GM12873 (cell line): ENCODE data around the gene STXBP1.
A peak's percentile ranks its signal among the peaks of the same experiment; 100 is the strongest.

Source experiments
- CTCF ChIP-seq: IDR thresholded peaks from 2 replicates; pipeline ENCODE4 v1.5.1; 2012; ENCODE audit warnings: low read depth, mild to moderate bottlenecking, moderate library complexity, low read length, control low read depth; ENCODE audit not compliant: insufficient read depth; ENCODE audit errors: missing control alignments

Gene STXBP1

GRCh38 chr9:127694890-127695720 is 83.0 kb downstream of the STXBP1 start:
- no peak for TF ChIP-seq CTCF

GRCh38 chr9:127697575-127697974 is 85.5 kb downstream of the STXBP1 start:
- TF ChIP-seq CTCF = no peak

GRCh38 chr9:127698386-127698785 is 86.3 kb downstream of the STXBP1 start:
- no peak for TF ChIP-seq CTCF

GRCh38 chr9:127698985-127699670 is 87.1 kb downstream of the STXBP1 start:
- peak; percentile 25 for TF ChIP-seq CTCF

GRCh38 chr9:127700140-127700539 is 88.1 kb downstream of the STXBP1 start:
- TF ChIP-seq CTCF = no peak

GRCh38 chr9:127700594-127701255 is 88.6 kb downstream of the STXBP1 start:
- TF ChIP-seq CTCF = no peak
